RWPE2 (cell line): Measurements from ENCODE around the gene NRAP.

Experiments
- ATAC-seq: fragments of 200-7000 bp; cut with Tn5 transposase; 3 replicates; pipeline ENCODE4 v1.9.1; 2021; ENCODE audit warnings: low read depth
- DNase-seq: peaks from one replicate; pipeline ENCODE4 v3.0.0-alpha.2; 2020; ENCODE audit warnings: low spot score
- H3K27ac ChIP-seq: fragments of 450-650 bp; 2 replicates; pipeline ENCODE4 v1.5.1; 2017; ENCODE audit warnings: mild to moderate bottlenecking; ENCODE audit not compliant: poor library complexity, severe bottlenecking
- H3K27me3 ChIP-seq: fragments of 250-450 bp; sonication (Bioruptor Pico); 2 replicates; pipeline ENCODE4 v1.5.1; 2021; ENCODE audit warnings: mild to moderate bottlenecking, moderate library complexity; ENCODE audit not compliant: insufficient read depth, poor library complexity, severe bottlenecking
- H3K36me3 ChIP-seq: fragments of 250-450 bp; sonication (Bioruptor Pico); 2 replicates; pipeline ENCODE4 v1.5.1; 2020; ENCODE audit warnings: low read depth, mild to moderate bottlenecking, moderate library complexity
- H3K4me1 ChIP-seq: fragments of 250-450 bp; sonication (Bioruptor Pico); 2 replicates; pipeline ENCODE4 v1.5.1; 2021; ENCODE audit warnings: mild to moderate bottlenecking, moderate library complexity; ENCODE audit not compliant: insufficient read depth, poor library complexity, severe bottlenecking
- H3K4me3 ChIP-seq: fragments of 250-450 bp; sonication (Bioruptor Pico); 2 replicates; pipeline ENCODE4 v1.5.1; 2021; ENCODE audit warnings: mild to moderate bottlenecking, moderate library complexity; ENCODE audit not compliant: severe bottlenecking
- H3K9me3 ChIP-seq: fragments of 250-450 bp; sonication (Bioruptor Pico); 2 replicates; pipeline ENCODE4 v1.5.1; 2021; ENCODE audit warnings: mild to moderate bottlenecking, moderate library complexity; ENCODE audit not compliant: severe bottlenecking
- TF ChIP-seq, protein P1 (sequence below): fragments of 450-650 bp; IDR thresholded peaks from one replicate; pipeline ENCODE4 v1.5.1; 2017; ENCODE audit warnings: mild to moderate bottlenecking, moderate library complexity; ENCODE audit not compliant: poor library complexity, severe bottlenecking

NRAP gene

DNA sequence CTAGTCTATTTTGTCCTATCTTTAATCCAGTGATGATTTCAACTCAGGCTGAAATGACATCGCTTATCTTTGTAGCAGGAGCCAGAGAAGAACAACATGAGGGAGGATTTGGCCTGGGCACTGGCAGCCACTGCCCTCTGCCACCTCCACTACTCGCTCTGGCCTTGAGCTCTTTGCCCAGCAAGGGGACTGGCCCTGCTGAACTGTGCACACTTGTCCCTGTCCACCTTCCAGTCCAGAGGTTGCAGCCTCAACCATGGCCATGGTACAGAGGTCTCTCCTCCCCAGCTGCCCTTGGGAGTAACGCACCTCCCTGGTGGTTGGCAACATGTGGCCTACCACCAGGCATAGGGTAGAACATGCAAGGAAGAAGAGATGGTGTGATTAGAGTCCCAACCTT, 102.6 kb downstream of the NRAP start:
- Histone ChIP-seq H3K4me3 (no peak overlapping the region), H3K27me3 (no peaks in the 10 kb centered on the region), H3K36me3 (no peaks in the 10 kb centered on the region), H3K27ac (no peak overlapping the region), H3K4me1 (no peaks in the 10 kb centered on the region), H3K9me3 (no peaks in the 10 kb centered on the region)
- ATAC-seq (no peak), DNase-seq (no peak)
- TF ChIP-seq, protein P1, sequence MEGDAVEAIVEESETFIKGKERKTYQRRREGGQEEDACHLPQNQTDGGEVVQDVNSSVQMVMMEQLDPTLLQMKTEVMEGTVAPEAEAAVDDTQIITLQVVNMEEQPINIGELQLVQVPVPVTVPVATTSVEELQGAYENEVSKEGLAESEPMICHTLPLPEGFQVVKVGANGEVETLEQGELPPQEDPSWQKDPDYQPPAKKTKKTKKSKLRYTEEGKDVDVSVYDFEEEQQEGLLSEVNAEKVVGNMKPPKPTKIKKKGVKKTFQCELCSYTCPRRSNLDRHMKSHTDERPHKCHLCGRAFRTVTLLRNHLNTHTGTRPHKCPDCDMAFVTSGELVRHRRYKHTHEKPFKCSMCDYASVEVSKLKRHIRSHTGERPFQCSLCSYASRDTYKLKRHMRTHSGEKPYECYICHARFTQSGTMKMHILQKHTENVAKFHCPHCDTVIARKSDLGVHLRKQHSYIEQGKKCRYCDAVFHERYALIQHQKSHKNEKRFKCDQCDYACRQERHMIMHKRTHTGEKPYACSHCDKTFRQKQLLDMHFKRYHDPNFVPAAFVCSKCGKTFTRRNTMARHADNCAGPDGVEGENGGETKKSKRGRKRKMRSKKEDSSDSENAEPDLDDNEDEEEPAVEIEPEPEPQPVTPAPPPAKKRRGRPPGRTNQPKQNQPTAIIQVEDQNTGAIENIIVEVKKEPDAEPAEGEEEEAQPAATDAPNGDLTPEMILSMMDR: no peak

DNA sequence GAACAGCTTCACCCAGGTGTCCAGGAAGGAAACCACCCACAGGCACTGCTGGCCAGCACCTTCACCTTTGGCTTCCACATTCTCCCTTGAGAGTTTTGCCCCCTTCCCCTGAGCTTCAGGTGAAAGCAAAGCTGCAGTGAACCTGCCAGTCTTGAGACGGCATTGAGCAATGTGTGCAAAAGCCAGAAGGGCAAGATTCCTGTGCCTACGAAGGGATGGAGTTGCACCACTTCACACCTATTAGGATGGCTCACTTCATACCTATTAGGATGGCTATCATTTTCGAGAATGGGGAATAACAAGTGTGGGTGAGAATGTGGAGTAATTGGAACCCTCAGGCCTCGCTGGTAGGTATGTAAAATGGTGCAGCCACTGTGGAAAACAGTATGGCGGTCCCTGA, 103.8 kb downstream of the NRAP start:
- TF ChIP-seq, protein P1: no peak
- no peaks in the 10 kb centered on the region for H3K4me1 ChIP-seq
- DNase-seq: no peak

DNA sequence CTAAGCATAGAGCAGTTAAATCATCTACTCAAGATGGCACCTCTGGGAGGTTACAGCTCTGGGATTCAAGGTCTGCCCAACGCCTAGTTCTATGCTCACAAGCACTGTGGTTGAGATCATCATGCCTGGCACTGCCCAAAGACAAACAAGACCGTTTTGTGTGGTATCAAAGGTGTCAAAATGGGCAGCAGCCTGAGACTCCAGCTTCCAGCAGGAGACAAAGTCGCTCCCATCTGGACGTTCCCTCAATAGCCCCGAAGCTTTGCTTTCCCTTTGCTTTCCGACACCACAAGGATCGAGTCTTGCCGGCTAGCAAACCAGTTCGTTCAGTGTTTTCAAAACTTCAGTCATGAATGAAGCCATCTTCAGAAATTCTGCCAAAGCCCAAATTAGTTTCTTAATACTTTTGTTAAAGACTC, 105.9 kb downstream of the NRAP start:
- Histone ChIP-seq H3K4me3 (no peak overlapping the region), H3K4me1 (no peaks in the 10 kb centered on the region), H3K36me3 (no peaks in the 10 kb centered on the region), H3K9me3 (no peaks in the 10 kb centered on the region), H3K27ac (no peak overlapping the region), H3K27me3 (no peaks in the 10 kb centered on the region)
- ATAC-seq: no peak
- TF ChIP-seq, protein P1: no peak
- no peak for DNase-seq

More for the DNA sequence above, 103.8 kb downstream of the NRAP start:
- H3K27me3 ChIP-seq: no peaks in the 10 kb centered on the region
- no peaks in the 10 kb centered on the region for H3K9me3 ChIP-seq
- H3K4me3 ChIP-seq: no peak overlapping the region
- H3K27ac ChIP-seq: no peak overlapping the region
- H3K36me3 ChIP-seq: no peaks in the 10 kb centered on the region
- no peak for ATAC-seq

DNA sequence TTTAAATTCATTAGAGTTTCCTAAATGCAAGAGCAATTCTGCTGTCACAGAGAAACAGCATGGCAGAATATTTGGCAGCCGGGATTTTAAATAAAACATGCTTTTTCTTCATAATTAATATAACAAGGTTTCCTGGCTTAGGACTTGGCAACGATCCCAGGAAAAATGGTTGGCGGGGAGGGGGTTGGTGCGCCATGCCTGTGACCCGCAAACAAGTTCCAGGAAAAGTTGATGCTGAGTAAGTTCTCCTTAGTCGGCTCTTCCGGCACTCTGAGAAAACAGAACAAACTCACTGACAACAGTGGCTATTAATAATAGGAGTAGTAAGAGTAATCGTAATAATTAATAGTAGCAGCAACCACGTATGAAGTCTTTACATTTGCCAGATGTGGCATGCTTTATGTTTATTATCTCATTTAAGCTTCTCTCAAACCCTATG, 106.4 kb downstream of the NRAP start:
- Histone ChIP-seq H3K27ac (no peak overlapping the region), H3K27me3 (no peaks in the 10 kb centered on the region), H3K4me3 (no peak overlapping the region), H3K9me3 (no peaks in the 10 kb centered on the region), H3K4me1 (no peaks in the 10 kb centered on the region), H3K36me3 (no peaks in the 10 kb centered on the region)
- no peak for ATAC-seq
- DNase-seq: no peak
- TF ChIP-seq, protein P1: no peak

DNA sequence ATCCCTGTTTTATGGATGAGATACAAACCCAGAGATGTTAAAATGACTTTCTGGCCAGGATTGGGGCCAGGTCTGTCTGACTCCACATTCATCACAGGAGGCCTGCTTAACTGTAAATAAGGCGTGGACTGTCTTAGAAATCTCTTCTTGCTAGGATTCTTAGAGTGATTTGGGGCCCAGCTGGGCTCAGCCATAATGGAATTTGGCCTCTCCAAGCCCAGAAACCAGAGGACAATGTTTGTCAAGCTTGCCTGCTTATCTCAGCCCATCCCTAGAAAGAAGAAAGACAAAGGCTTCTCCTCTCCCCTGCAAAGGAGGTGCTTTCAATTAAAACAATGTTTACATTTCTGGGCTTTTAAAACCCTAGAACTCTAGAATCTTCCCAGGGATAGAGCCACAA, 108.1 kb downstream of the NRAP start:
- TF ChIP-seq, protein P1: no peak
- no peak overlapping the region for H3K27ac ChIP-seq
- H3K4me1 ChIP-seq: peaks cover 11% of the 10 kb centered on the region
- DNase-seq: no peak
- no peaks in the 10 kb centered on the region for H3K27me3 ChIP-seq
- no peaks in the 10 kb centered on the region for H3K36me3 ChIP-seq
- no peaks in the 10 kb centered on the region for H3K9me3 ChIP-seq
- ATAC-seq: no peak
- no peak overlapping the region for H3K4me3 ChIP-seq
